Lower lobe of right lung (tissue), 2 donors: ENCODE results near the gene MROH8. TPM values are rescaled to one million over a fixed set of nuclear protein-coding genes. Genes with fewer than 3 reads are reported as not detected.
"Not testable (repeated sequence)": the region's sequence is repeated elsewhere in the genome, so short reads cannot be mapped to it uniquely, and the experiment has no call there.

Source experiments
- ATAC-seq, 2 donors: fragments of 200-7000 bp; cut with Tn5 transposase; one replicate each; pipeline ENCODE4 v1.9.1; 2020 to 2022; ENCODE audit warnings: mild to moderate bottlenecking in 2 of 2, moderate library complexity in 2 of 2
- DNase-seq: peaks from one replicate; pipeline ENCODE4 v3.0.0-alpha.2; 2020
- H3K27ac ChIP-seq: fragments of 200-600 bp; one replicate; pipeline ENCODE4 v1.8.0; 2022
- H3K27me3 ChIP-seq: fragments of 200-600 bp; one replicate; pipeline ENCODE4 v1.8.0; 2022; ENCODE audit warnings: low read depth
- H3K36me3 ChIP-seq: fragments of 200-600 bp; one replicate; pipeline ENCODE4 v1.8.0; 2022; ENCODE audit warnings: mild to moderate bottlenecking
- H3K4me1 ChIP-seq: fragments of 200-600 bp; one replicate; pipeline ENCODE4 v1.8.0; 2022
- H3K4me3 ChIP-seq: fragments of 200-600 bp; one replicate; pipeline ENCODE4 v1.8.0; 2022; ENCODE audit warnings: mild to moderate bottlenecking
- H3K9me3 ChIP-seq: fragments of 200-600 bp; one replicate; pipeline ENCODE4 v1.8.0; 2022
- CTCF ChIP-seq: fragments of 200-600 bp; IDR thresholded peaks from one replicate; pipeline ENCODE4 v1.8.0; 2022; ENCODE audit warnings: antibody characterized with exemption, mild to moderate bottlenecking
- intact Hi-C: fragments of 100-400 bp; cut with DNase I; formaldehyde crosslinking; loops from one replicate; pipeline ENCODE4 v1.11.0; 2022
- total RNA-seq: library from RNA; stranded (reverse); fragmentation: NEBNext Ultra II Directional; extraction: Animal tissue kit (Norgen Biotek cat#: 25700); gene quantifications from one replicate; pipeline ENCODE4 v1.2.1, GENCODE V29; 2021
- donor health status: DM: no; HTN: yes; CAD: no; lungs with severe emphysema.

Gene MROH8
- total RNA-seq, 1 donor from 2014 or later, result 3.9 TPM

GRCh38 chr20:37154684-37155298, 24.6 kb downstream of the MROH8 start:
- Histone ChIP-seq H3K27ac (no peak overlapping the region), H3K36me3 (no peaks in the 10 kb centered on the region), H3K27me3 (no peaks in the 10 kb centered on the region), H3K4me3 (no peak overlapping the region), H3K9me3 (no peaks in the 10 kb centered on the region), H3K4me1 (no peaks in the 10 kb centered on the region)
- DNase-seq, result no peak
- intact Hi-C loops, result no loop called here
- TF ChIP-seq CTCF, result no peak
- ATAC-seq, result no peak

GRCh38 chr20:37152284-37152683, 27.1 kb downstream of the MROH8 start:
- H3K27ac ChIP-seq, result no peak overlapping the region
- no peak overlapping the region for H3K4me3 ChIP-seq
- no peaks in the 10 kb centered on the region for H3K36me3 ChIP-seq
- DNase-seq (no peak), ATAC-seq (no peak)
- H3K9me3 ChIP-seq, result no peaks in the 10 kb centered on the region
- no peaks in the 10 kb centered on the region for H3K4me1 ChIP-seq
- no peaks in the 10 kb centered on the region for H3K27me3 ChIP-seq
- intact Hi-C loops, result no loop called here
- no peak for TF ChIP-seq CTCF

DNA sequence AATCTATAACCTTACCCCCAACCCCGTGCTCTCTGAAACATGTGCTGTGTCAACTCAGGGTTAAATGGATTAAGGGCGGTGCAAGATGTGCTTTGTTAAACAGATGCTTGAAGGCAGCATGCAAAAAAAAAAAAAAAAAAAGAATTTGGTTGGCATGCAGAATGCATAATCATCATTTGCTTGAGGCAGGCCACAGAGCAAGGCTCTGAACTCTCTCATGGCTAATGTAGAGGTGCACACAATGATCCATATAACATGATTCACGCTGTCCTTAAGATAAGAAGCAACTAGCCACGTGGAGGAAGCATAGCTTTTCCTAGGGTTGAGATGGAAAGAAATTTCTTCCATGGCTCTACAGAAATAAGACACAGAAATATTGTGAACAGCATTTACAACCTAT, 27.8 kb downstream of the MROH8 start:
- Histone ChIP-seq H3K4me3 (no peak overlapping the region), H3K27me3 (no peaks in the 10 kb centered on the region), H3K9me3 (no peaks in the 10 kb centered on the region), H3K27ac (no peak overlapping the region), H3K4me1 (no peaks in the 10 kb centered on the region), H3K36me3 (no peaks in the 10 kb centered on the region)
- DNase-seq (no peak), ATAC-seq (no peak)
- no peak for TF ChIP-seq CTCF
- intact Hi-C loops, result no loop called here

- H3K27ac ChIP-seq, intact Hi-C loops, ATAC-seq, H3K27me3 ChIP-seq, DNase-seq, H3K4me1 ChIP-seq, H3K4me3 ChIP-seq, H3K9me3 ChIP-seq, H3K36me3 ChIP-seq: not testable (repeated sequence)
Observed at GRCh38 chr20:37150864-37151263, 28.5 kb downstream of the MROH8 start.

GRCh38 chr20:37147250-37147649, 32.1 kb downstream of the MROH8 start:
- ATAC-seq (no peak), DNase-seq (no peak)
- no peak overlapping the region for H3K4me3 ChIP-seq
- intact Hi-C loops, result no loop called here
- no peaks in the 10 kb centered on the region for H3K4me1 ChIP-seq
- H3K9me3 ChIP-seq, result no peaks in the 10 kb centered on the region
- no peaks in the 10 kb centered on the region for H3K27me3 ChIP-seq
- TF ChIP-seq CTCF, result no peak
- H3K36me3 ChIP-seq, result no peaks in the 10 kb centered on the region
- no peak overlapping the region for H3K27ac ChIP-seq

DNA sequence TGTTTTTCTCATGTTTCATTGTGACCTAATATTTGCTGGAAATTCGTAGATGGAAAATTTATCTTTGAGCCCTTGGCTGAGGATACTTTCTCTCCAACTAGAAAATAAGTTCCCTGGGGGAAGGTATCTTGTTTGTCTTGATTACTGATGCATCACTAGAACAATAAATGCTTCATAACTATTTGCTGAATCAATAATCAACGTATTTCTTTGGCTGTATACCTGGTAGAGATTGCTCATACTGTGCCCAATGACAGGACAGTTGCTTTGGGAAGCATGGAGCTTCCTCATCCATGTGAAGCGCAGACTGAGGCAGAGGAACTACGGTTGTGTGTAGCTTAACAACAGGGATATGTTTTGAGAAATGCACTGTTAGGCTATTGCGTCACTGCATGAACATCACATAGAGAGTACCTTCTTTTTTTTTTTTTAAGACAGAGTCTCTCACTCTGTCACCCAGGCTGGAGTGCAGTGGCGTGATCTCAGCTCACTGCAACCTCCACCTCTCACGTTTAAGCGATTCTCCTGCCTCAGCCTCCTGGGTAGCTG, 34.4 kb downstream of the MROH8 start:
- no peaks in the 10 kb centered on the region for H3K9me3 ChIP-seq
- ATAC-seq (peak in 1 of 2 donors; percentile 51), DNase-seq (no peak)
- H3K27me3 ChIP-seq, result no peaks in the 10 kb centered on the region
- intact Hi-C loops, result no loop called here
- no peak for TF ChIP-seq CTCF
- H3K4me3 ChIP-seq, result no peak overlapping the region
- H3K4me1 ChIP-seq, result no peaks in the 10 kb centered on the region
- no peak overlapping the region for H3K27ac ChIP-seq
- no peaks in the 10 kb centered on the region for H3K36me3 ChIP-seq
